Skeletal muscle satellite cell (primary cell): Measurements from ENCODE around the gene ELMO1.
"Not testable (repeated sequence)": the region's sequence is repeated elsewhere in the genome, so short reads cannot be mapped to it uniquely, and the experiment has no call there.

ENCODE experiments used
- H3K27me3 ChIP-seq: 2 replicates; pipeline ENCODE4 v1.7.0; 2013; ENCODE audit warnings: low read length; ENCODE audit not compliant: control insufficient read depth, insufficient read depth
- H3K36me3 ChIP-seq: 2 replicates; pipeline ENCODE4 v1.7.0; 2013; ENCODE audit warnings: mild to moderate bottlenecking, control low read depth, low read length; ENCODE audit not compliant: insufficient read depth
- H3K4me1 ChIP-seq: 2 replicates; pipeline ENCODE4 v1.7.0; 2013; ENCODE audit warnings: low read length; ENCODE audit not compliant: control insufficient read depth, insufficient read depth
- H3K4me2 ChIP-seq: 2 replicates; pipeline ENCODE4 v1.7.0; 2013; ENCODE audit warnings: mild to moderate bottlenecking, low read length
- H3K4me3 ChIP-seq: 2 replicates; pipeline ENCODE4 v1.7.0; 2013; ENCODE audit warnings: low read length
- H3K9ac ChIP-seq: 2 replicates; pipeline ENCODE4 v1.7.0; 2013; ENCODE audit warnings: mild to moderate bottlenecking, low read depth, low read length, moderate library complexity
- H3K9me3 ChIP-seq: replicated peaks from 2 replicates; pipeline ENCODE4 v1.7.0; 2013; ENCODE audit warnings: mild to moderate bottlenecking, control low read depth, low read length

Gene ELMO1

DNA sequence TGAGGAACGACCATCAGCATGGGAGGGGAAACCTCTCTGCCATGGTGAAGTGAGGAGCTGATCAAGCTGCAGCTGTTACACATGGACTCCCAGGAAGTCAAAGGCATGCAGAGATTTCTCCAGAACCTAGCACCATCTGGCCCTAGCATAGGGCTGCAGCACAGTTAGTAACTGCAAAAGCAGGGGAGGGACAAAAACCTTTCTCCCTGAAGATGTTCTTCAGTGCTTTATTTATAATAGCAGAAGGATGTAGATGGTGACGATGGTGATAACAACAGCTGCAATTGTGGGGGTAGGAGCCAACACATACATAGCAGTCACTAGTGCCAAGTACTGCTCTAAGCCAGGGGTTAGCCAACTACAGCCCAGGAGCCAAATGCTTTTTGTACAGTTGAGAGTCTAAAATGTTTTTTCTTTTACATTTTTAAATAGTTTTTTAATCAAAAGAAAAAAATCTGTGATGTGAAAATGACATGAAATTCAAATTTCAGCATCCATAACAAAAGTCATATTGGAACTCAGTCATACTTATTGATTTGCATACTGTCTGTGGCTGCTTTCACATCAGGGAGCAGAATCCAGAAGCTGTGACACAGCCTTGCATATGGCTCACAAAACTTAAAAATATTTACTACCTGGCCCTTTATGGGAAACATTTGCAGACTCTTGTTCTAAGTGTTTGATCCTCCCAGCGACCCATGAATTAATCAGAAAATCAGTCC lies 299.5 kb downstream of the ELMO1 start:
- Histone ChIP-seq H3K4me2 (no peak overlapping the region), H3K27me3 (no peaks in the 10 kb centered on the region), H3K4me1 (no peaks in the 10 kb centered on the region), H3K36me3 (no peaks in the 10 kb centered on the region), H3K9me3 (no peaks in the 10 kb centered on the region), H3K9ac (no peak overlapping the region), H3K4me3 (no peak overlapping the region)

GRCh38 chr7:37145682-37146081 lies 303.0 kb downstream of the ELMO1 start:
- no peak overlapping the region for H3K9ac ChIP-seq
- H3K9me3 ChIP-seq, result no peaks in the 10 kb centered on the region
- H3K27me3 ChIP-seq, result no peaks in the 10 kb centered on the region
- H3K4me3 ChIP-seq, result no peak overlapping the region
- H3K4me1 ChIP-seq, result no peaks in the 10 kb centered on the region
- no peaks in the 10 kb centered on the region for H3K36me3 ChIP-seq
- no peak overlapping the region for H3K4me2 ChIP-seq

DNA sequence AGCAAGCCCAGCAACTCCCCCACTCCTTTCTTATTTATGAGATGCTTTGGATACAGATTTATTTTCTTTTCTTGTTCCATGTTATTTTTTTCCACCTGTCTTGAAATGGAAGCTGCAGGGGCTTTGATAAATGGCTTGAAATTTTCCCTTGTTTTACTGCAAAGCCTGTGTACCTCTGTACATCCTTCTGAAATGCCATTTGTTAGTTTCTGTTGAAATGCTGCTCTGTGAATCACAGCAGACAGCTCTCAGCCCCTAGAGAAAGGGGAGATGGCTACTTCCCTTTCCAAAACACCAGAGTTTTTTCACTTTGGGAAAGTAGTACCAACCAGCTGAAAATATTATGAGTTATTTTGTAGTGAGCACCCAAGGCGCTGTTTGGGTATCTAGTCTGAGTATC lies 304.2 kb downstream of the ELMO1 start:
- Histone ChIP-seq H3K9ac (no peak overlapping the region), H3K4me3 (no peak overlapping the region), H3K4me1 (no peaks in the 10 kb centered on the region), H3K4me2 (no peak overlapping the region), H3K9me3 (no peaks in the 10 kb centered on the region), H3K36me3 (no peaks in the 10 kb centered on the region), H3K27me3 (no peaks in the 10 kb centered on the region)

DNA sequence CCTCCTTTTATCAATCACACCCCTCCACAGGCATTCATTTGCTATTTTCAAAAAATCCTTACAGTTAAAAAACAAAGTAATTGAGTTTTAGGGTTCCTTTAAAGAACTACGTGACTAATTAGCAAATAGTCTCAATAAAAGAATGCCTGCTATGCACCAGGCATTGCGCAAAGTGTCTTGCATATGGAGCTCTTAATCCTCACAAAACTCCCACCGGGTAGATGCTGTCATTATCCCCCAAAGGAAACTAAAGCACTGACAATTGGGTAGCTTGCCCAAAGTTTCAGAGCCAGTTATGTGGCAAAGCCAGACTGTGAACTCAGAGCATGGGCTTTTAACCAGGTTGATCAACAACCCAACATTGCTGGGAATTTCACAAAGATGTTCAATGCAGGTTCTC lies 305.7 kb downstream of the ELMO1 start:
- H3K4me1 ChIP-seq, result no peaks in the 10 kb centered on the region
- H3K27me3 ChIP-seq, result no peaks in the 10 kb centered on the region
- H3K9me3 ChIP-seq, result no peaks in the 10 kb centered on the region
- H3K4me2 ChIP-seq, result no peak overlapping the region
- H3K36me3 ChIP-seq, result no peaks in the 10 kb centered on the region
- no peak overlapping the region for H3K9ac ChIP-seq
- no peak overlapping the region for H3K4me3 ChIP-seq

DNA sequence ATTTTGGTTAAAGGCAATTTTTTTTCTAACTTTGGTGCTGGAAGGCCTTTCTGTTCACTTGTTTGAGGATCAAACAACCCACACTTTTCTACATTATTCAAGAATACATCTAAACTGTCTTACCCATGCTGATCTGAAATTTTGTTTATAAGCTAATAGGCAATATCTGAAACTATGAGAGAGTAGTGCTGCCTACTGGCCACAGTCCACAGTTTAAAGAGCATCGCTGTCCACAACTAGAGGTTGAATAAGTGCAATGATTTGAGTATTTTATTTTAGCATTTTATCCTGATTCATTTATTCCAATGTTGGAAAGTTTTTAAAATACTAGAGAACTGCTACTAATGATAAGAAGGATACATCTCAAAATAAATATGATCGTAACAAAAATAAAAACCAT lies 306.9 kb downstream of the ELMO1 start:
- Histone ChIP-seq H3K27me3 (no peaks in the 10 kb centered on the region), H3K36me3 (no peaks in the 10 kb centered on the region), H3K9me3 (no peaks in the 10 kb centered on the region), H3K9ac (no peak overlapping the region), H3K4me1 (no peaks in the 10 kb centered on the region), H3K4me2 (no peak overlapping the region), H3K4me3 (no peak overlapping the region)

DNA sequence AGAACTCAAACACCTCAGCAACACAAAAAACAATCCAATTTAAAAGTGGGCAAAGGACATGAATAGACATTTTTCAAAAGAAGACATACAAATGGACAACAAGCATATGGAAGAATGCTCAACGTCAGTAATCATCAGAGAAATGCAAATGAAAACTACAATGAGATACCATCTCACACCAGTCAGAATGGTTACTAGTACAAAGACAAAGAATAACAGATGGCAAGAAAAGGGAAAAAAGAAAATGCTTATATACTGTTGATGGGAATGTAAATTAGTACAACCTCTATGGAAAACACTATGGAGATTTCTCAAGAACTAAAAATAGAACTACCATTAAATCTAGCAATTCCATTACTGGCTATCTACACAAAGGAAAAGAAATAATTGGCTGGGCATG lies 314.8 kb downstream of the ELMO1 start:
- not testable (repeated sequence) for H3K9me3 ChIP-seq, H3K4me1 ChIP-seq, H3K27me3 ChIP-seq, H3K9ac ChIP-seq, H3K4me3 ChIP-seq, H3K36me3 ChIP-seq, H3K4me2 ChIP-seq

DNA sequence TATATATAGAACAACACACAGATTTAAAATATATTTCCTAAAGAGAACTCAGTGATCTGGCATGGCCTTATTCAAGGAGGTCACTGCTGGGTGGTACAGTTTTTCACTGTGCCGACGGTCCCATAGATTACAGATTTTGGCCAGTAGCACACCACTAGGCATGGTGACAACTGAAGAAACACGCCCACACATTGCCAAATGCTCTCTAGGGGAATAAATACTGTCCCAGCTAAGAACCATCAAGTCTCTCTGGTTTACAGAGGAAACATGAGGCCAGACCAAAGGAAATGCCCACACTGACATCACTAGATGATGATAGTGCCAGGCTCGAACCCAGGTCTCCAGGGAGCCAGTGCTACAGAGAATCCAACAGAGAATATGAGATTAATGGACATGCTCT lies 316.8 kb downstream of the ELMO1 start:
- no peak overlapping the region for H3K4me2 ChIP-seq
- H3K9me3 ChIP-seq, result no peaks in the 10 kb centered on the region
- H3K36me3 ChIP-seq, result no peaks in the 10 kb centered on the region
- H3K4me1 ChIP-seq, result no peaks in the 10 kb centered on the region
- no peak overlapping the region for H3K4me3 ChIP-seq
- H3K9ac ChIP-seq, result no peak overlapping the region
- H3K27me3 ChIP-seq, result no peaks in the 10 kb centered on the region

- Histone ChIP-seq H3K4me3 (no peak overlapping the region), H3K36me3 (no peaks in the 10 kb centered on the region), H3K9ac (no peak overlapping the region), H3K4me2 (no peak overlapping the region), H3K9me3 (no peaks in the 10 kb centered on the region), H3K4me1 (no peaks in the 10 kb centered on the region), H3K27me3 (no peaks in the 10 kb centered on the region)
Measured at GRCh38 chr7:37129035-37129425, 319.6 kb downstream of the ELMO1 start.

GRCh38 chr7:37128327-37129034 lies 320.2 kb downstream of the ELMO1 start:
- Histone ChIP-seq H3K27me3 (no peaks in the 10 kb centered on the region), H3K4me3 (no peak overlapping the region), H3K9ac (no peak overlapping the region), H3K9me3 (no peaks in the 10 kb centered on the region), H3K36me3 (no peaks in the 10 kb centered on the region), H3K4me2 (no peak overlapping the region), H3K4me1 (no peaks in the 10 kb centered on the region)

DNA sequence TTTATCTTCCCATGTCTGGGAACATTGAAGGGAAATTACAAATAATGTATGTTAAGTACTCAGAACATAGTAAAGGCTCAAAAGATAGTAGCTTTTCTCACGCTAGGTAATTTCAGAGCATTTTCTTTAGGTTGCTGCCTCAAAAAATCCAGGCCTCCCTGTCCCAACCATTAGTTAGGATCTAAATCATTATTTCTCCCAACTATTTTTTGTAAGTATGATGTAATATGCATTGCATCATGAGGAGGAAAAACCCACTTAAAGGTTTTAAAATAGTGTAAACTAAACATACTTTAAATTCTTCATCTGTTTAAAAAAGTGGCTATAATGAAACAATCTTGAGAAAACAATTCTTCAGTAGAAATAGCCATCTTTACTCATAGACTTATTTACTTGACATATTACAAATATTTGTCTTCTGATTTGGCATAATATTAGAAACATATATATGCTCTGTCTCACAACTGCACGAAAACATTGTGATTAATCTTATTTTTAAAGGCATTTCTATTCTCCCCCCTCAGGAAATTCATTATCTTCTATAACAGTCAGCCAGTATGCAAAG lies 329.3 kb downstream of the ELMO1 start:
- H3K4me1 ChIP-seq, result no peaks in the 10 kb centered on the region
- no peaks in the 10 kb centered on the region for H3K27me3 ChIP-seq
- no peak overlapping the region for H3K9ac ChIP-seq
- H3K4me3 ChIP-seq, result no peak overlapping the region
- no peaks in the 10 kb centered on the region for H3K36me3 ChIP-seq
- H3K9me3 ChIP-seq, result no peaks in the 10 kb centered on the region
- H3K4me2 ChIP-seq, result no peak overlapping the region

DNA sequence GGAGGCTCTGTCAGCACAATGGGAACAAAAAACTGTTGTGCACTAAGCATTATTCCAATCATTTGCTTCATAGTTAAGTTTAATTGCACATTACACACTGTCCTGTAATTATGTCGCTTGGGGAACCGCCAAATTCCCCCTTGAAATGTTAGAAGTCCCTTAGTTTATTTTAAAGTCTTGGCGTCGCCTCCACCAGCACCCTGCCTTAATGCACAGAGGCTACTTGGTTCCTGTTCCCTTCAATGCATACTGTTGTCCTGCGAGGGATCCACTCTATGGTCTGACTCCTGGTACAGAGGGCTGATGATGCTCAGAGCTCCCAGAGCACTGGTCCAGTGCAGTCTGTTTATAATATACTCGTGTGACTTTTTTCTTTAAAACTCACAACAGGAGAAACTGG lies 330.7 kb downstream of the ELMO1 start:
- H3K36me3 ChIP-seq, result no peaks in the 10 kb centered on the region
- H3K27me3 ChIP-seq, result no peaks in the 10 kb centered on the region
- no peaks in the 10 kb centered on the region for H3K9me3 ChIP-seq

GRCh38 chr7:37117292-37117691 lies 331.4 kb downstream of the ELMO1 start:
- Histone ChIP-seq H3K9me3 (no peaks in the 10 kb centered on the region), H3K36me3 (no peaks in the 10 kb centered on the region), H3K4me1 (no peaks in the 10 kb centered on the region), H3K27me3 (no peaks in the 10 kb centered on the region), H3K9ac (no peak overlapping the region), H3K4me2 (no peak overlapping the region), H3K4me3 (no peak overlapping the region)

More for the DNA sequence above, 330.7 kb downstream of the ELMO1 start:
- H3K4me1 ChIP-seq, result no peaks in the 10 kb centered on the region
- H3K4me2 ChIP-seq, result no peak overlapping the region
- H3K9ac ChIP-seq, result no peak overlapping the region
- H3K4me3 ChIP-seq, result no peak overlapping the region
